CD4-positive, alpha-beta memory T cell (primary cell): ENCODE results near the gene SPACA9. TPM values are rescaled to one million over a fixed set of nuclear protein-coding genes. Genes with fewer than 3 reads are reported as not detected.
A peak's percentile ranks its signal among the peaks of the same experiment; 100 is the strongest.

ENCODE experiments used
- CTCF ChIA-PET: fragments of 350-600 bp; sonication (Branson Sonifier 250); formaldehyde crosslinking; loops from one replicate; lab custom pipeline; 2021; ENCODE audit warnings: inconsistent platforms; ENCODE audit not compliant: partially characterized antibody; lab: Charles Lee
- POLR2A ChIA-PET: fragments of 350-600 bp; sonication (Branson Sonifier 250); formaldehyde crosslinking; loops from one replicate; lab custom pipeline; 2021; ENCODE audit not compliant: partially characterized antibody; lab: Charles Lee
- DNase-seq, 5 donors: peaks; one replicate each; pipeline versions ENCODE4 v3.0.0 to v3.0.0-alpha.2; 2020 to 2022; ENCODE audit warnings: mixed read lengths in 1 of 5
- H3K27ac ChIP-seq: one replicate; pipeline ENCODE4 v1.7.0; 2013; ENCODE audit warnings: low read depth, low read length
- H3K27me3 ChIP-seq: 2 replicates; pipeline ENCODE4 v1.7.0; 2013; ENCODE audit warnings: mild to moderate bottlenecking, low read length, moderate library complexity; ENCODE audit not compliant: insufficient read depth
- H3K36me3 ChIP-seq: 2 replicates; pipeline ENCODE4 v1.7.0; 2013; ENCODE audit warnings: mild to moderate bottlenecking, low read length, moderate library complexity; ENCODE audit not compliant: insufficient read depth
- H3K4me1 ChIP-seq: 2 replicates; pipeline ENCODE4 v1.7.0; 2013; ENCODE audit warnings: mild to moderate bottlenecking, low read length, moderate library complexity; ENCODE audit not compliant: insufficient read depth
- H3K4me3 ChIP-seq, 2 donors: one replicate each; pipeline ENCODE4 v1.7.0; 2013; ENCODE audit warnings: low read length in 2 of 2, mild to moderate bottlenecking in 1 of 2
- H3K9me3 ChIP-seq, 2 donors: one replicate each; pipeline ENCODE4 v1.7.0; 2013; ENCODE audit warnings: low read length in 2 of 2, control low read depth in 1 of 2; ENCODE audit not compliant: control insufficient read depth in 1 of 2
- H3K27ac Mint-ChIP-seq, 7 donors: one replicate each; pipeline ENCODE4 v1.8.0; 2020 to 2021; ENCODE audit warnings: mixed read lengths in 7 of 7, mild to moderate bottlenecking in 6 of 7, inconsistent platforms in 3 of 7, moderate library complexity in 3 of 7
- H3K27me3 Mint-ChIP-seq, 2 donors: one replicate each; pipeline ENCODE4 v1.8.0; 2020 to 2021; ENCODE audit warnings: mixed read lengths in 2 of 2
- H3K36me3 Mint-ChIP-seq, 2 donors: one replicate each; pipeline ENCODE4 v1.8.0; 2020 to 2021; ENCODE audit warnings: mixed read lengths in 2 of 2, inconsistent platforms in 1 of 2, mild to moderate bottlenecking in 1 of 2
- H3K4me1 Mint-ChIP-seq, 4 donors: one replicate each; pipeline ENCODE4 v1.8.0; 2020 to 2021; ENCODE audit warnings: mixed read lengths in 4 of 4, mild to moderate bottlenecking in 1 of 4
- H3K4me3 Mint-ChIP-seq, 8 donors: one replicate each; pipeline ENCODE4 v1.8.0; 2020 to 2021; ENCODE audit warnings: mixed read lengths in 8 of 8, mild to moderate bottlenecking in 7 of 8, moderate library complexity in 6 of 8, inconsistent platforms in 3 of 8
- H3K9me3 Mint-ChIP-seq, 8 donors: one replicate each; pipeline ENCODE4 v1.8.0; 2020 to 2021; ENCODE audit warnings: mixed read lengths in 8 of 8, mild to moderate bottlenecking in 5 of 8, inconsistent platforms in 3 of 8, moderate library complexity in 1 of 8
- intact Hi-C: fragments of 100-400 bp; cut with micrococcal nuclease; formaldehyde crosslinking; loops from one replicate; pipeline ENCODE4 v1.15.1; 2023
- polyA plus RNA-seq, 2 donors: library from polyadenylated mRNA; unstranded; fragments of 300-500 nt; fragmentation: Illumina TruSeq; gene quantifications; one replicate each; pipeline ENCODE4 v1.2.3, GENCODE V29; 2021
- total RNA-seq, 2 experiments: library from RNA; stranded (reverse); gene quantifications; one replicate each; pipeline ENCODE4 v1.2.3, GENCODE V29; 2021

SPACA9 gene
- total and polyA plus RNA-seq, 4 experiments from 2014 or later: 1.5 to 2.2 (median 1.8) TPM

DNA sequence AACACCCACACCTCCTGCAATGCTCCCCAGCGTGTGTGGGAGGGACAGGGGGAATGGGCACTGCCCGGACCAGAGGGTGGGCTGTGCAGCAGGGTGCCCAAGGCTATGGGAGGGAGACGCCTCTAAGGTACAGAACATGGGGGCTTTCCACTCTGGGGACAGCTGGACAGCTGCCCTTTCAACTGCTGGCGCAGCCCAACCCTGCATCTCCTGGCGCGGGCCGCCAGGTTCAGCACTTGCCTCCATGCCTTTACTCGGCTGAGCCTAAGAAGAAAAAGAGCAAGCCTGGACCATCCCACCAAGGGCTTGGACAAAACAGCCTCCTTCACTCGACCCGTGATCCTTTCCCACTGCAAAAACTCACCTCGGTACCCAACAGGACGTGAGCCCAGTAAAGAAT is 15.6 kb upstream of the SPACA9 start:
- peak overlapping the region in 1 of 7 donors; percentile 51 for H3K27ac Mint-ChIP-seq
- H3K27me3 Mint-ChIP-seq: peaks cover 5 to 11% of the 10 kb centered on the region in 2 donors
- CTCF ChIA-PET: no interaction called here

DNA sequence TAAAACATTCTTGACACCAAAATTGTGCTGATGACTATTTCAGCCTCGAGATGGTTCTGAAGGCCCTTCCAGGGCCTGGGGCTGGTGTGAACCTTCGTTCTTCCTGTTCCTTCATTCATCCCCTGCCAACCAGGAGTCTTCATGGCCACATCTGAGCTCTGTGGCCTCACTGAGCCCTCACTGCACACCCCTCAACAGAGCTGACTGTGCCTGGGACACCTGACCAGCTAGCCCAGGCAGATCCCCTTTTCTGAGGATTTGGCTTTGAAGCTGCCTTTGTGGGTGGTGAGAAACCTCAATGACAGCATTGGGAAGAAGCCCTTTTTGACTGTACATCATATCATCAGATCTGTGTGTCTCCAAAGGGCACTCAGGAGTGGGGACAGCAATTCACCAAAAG is 14.4 kb upstream of the SPACA9 start:
- DNase-seq: no peak
- H3K27me3 ChIP-seq: no peaks in the 10 kb centered on the region
- Mint-ChIP-seq H3K27ac (no peak overlapping the region), H3K27me3 (peaks cover 3 to 5% of the 10 kb centered on the region in 2 donors), H3K9me3 (no peaks in the 10 kb centered on the region), H3K4me1 (no peaks in the 10 kb centered on the region), H3K4me3 (no peak overlapping the region), H3K36me3 (no peaks in the 10 kb centered on the region)
- no peaks in the 10 kb centered on the region for H3K9me3 ChIP-seq
- CTCF ChIA-PET: no interaction called here
- H3K27ac ChIP-seq: no peak overlapping the region
- intact Hi-C loops: no loop called here
- no peaks in the 10 kb centered on the region for H3K4me1 ChIP-seq
- H3K36me3 ChIP-seq: no peaks in the 10 kb centered on the region
- POLR2A ChIA-PET: no interaction called here
- H3K4me3 ChIP-seq: no peak overlapping the region

More for the DNA sequence above, 15.6 kb upstream of the SPACA9 start:
- no peaks in the 10 kb centered on the region for H3K4me1 ChIP-seq
- H3K4me3 Mint-ChIP-seq: no peak overlapping the region
- intact Hi-C loops: no loop called here
- no peak overlapping the region for H3K4me3 ChIP-seq
- H3K36me3 Mint-ChIP-seq: no peaks in the 10 kb centered on the region
- H3K27me3 ChIP-seq: no peaks in the 10 kb centered on the region
- DNase-seq: no peak
- H3K9me3 ChIP-seq: no peaks in the 10 kb centered on the region
- H3K9me3 Mint-ChIP-seq: no peaks in the 10 kb centered on the region
- POLR2A ChIA-PET: no interaction called here
- no peaks in the 10 kb centered on the region for H3K4me1 Mint-ChIP-seq
- H3K36me3 ChIP-seq: no peaks in the 10 kb centered on the region
- no peak overlapping the region for H3K27ac ChIP-seq

DNA sequence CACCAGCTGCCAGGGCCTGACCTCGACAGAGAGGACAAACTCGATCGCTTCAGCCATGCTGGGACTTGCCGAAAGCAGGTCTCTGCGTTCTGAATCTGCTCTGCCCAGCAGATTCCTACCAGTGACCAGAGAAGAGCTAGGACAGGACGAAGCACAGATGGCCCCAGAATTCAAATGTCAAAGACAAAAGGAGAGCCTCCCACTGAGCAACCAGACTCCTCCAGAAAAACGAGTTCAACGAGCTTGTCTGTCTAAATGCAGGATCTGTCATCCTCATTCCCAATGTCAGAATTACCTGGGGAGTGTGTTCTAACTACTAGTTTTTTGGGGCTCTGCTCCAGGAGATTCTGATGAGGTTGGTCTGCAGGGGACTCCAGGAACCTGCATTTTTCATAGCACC is 14.0 kb upstream of the SPACA9 start:
- Mint-ChIP-seq H3K9me3 (no peaks in the 10 kb centered on the region), H3K4me1 (no peaks in the 10 kb centered on the region), H3K27me3 (peaks cover 3 to 5% of the 10 kb centered on the region in 2 donors), H3K27ac (no peak overlapping the region), H3K36me3 (no peaks in the 10 kb centered on the region), H3K4me3 (no peak overlapping the region)
- Histone ChIP-seq H3K27me3 (no peaks in the 10 kb centered on the region), H3K9me3 (no peaks in the 10 kb centered on the region), H3K4me1 (no peaks in the 10 kb centered on the region), H3K27ac (no peak overlapping the region), H3K36me3 (no peaks in the 10 kb centered on the region), H3K4me3 (no peak overlapping the region)
- no peak for DNase-seq
- ChIA-PET POLR2A (no interaction called here), CTCF (no interaction called here)
- intact Hi-C loops: no loop called here

DNA sequence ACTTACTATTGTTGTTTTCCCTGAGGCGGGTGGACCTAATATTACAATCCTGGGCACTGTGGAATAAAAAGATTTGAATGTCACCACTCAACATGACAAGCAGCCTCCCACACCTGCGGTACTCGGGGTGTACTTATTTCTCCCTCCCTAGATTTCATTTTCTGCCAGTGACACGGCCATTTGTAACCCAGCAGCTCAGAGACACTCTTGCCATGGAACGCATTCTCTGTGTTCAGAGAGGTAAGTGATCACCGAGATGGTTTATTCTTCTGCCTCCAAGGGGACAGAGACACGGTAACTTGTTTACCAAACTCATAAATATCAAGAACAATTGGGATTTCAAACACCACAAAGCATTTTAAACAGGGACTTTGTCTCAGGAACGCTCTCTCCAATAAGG is 11.8 kb upstream of the SPACA9 start:
- Mint-ChIP-seq H3K4me3 (no peak overlapping the region), H3K36me3 (no peaks in the 10 kb centered on the region), H3K27ac (no peak overlapping the region), H3K27me3 (peaks cover 0 to 5% of the 10 kb centered on the region in 2 donors), H3K4me1 (no peaks in the 10 kb centered on the region), H3K9me3 (no peaks in the 10 kb centered on the region)
- Histone ChIP-seq H3K27me3 (no peaks in the 10 kb centered on the region), H3K4me1 (no peaks in the 10 kb centered on the region), H3K9me3 (no peaks in the 10 kb centered on the region), H3K27ac (no peak overlapping the region), H3K36me3 (no peaks in the 10 kb centered on the region), H3K4me3 (no peak overlapping the region)
- ChIA-PET CTCF (no interaction called here), POLR2A (no interaction called here)
- intact Hi-C loops: no loop called here
- no peak for DNase-seq

DNA sequence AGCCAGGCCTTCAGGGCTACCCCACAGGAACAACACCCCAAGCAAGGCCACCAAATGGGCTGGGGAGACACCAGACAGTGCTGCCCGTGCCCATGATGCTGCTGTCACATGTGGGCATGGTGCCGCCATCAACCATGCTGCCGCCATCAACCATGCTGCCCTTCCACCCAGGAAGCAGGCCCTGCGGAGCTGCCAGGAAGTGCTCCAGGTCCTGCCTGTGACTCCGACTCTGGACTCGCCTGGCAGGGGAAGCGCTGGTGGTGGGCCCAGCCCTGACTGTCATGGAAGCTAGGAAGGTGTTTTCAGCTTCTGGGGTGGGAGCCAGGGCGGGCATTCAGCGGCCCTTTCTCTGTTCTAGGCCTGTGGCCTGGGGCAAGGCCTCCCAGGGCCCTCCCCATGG is 9.4 kb upstream of the SPACA9 start:
- H3K27ac Mint-ChIP-seq: no peak overlapping the region
- CTCF ChIA-PET: no interaction called here
- Histone ChIP-seq H3K27ac (no peak overlapping the region), H3K27me3 (no peaks in the 10 kb centered on the region), H3K4me1 (no peaks in the 10 kb centered on the region), H3K9me3 (no peaks in the 10 kb centered on the region), H3K36me3 (no peaks in the 10 kb centered on the region), H3K4me3 (no peak overlapping the region)
- H3K4me1 Mint-ChIP-seq: peaks cover 3 to 6% (median 4%) of the 10 kb centered on the region in 4 donors
- H3K9me3 Mint-ChIP-seq: no peaks in the 10 kb centered on the region
- POLR2A ChIA-PET: no interaction called here
- intact Hi-C loops: no loop called here
- no peak overlapping the region for H3K4me3 Mint-ChIP-seq
- no peaks in the 10 kb centered on the region for H3K36me3 Mint-ChIP-seq
- H3K27me3 Mint-ChIP-seq: peaks cover 0 to 1% of the 10 kb centered on the region in 2 donors
- DNase-seq: no peak

DNA sequence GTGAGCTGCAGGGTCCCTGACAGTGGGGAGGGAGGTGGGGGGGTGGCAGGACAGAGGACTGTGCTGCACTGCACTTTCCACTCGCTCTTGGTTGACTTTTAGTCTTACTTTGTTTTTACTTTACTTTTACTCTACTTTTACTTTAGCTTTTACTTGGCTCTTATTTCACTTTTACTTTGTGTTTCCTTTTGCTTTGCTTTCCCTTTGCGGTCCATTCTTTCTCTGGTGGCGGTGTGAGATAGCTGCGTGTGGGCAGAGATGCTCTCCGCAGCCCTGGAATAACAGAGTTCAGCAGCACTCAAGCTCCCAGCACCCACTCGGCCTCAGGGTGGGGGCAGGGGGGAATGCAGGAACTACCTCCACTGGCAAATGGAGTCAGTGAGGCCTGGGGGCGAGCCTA is 5.3 kb upstream of the SPACA9 start:
- ChIA-PET CTCF (interaction anchor here (0.9 kb wide), 1 partner anchor 28 kb away, joined by 3 read pairs; no protein-coding TSS in a partner anchor), POLR2A (no interaction called here)
- no peaks in the 10 kb centered on the region for H3K9me3 ChIP-seq
- no peaks in the 10 kb centered on the region for H3K27me3 ChIP-seq
- H3K27ac Mint-ChIP-seq: peak overlapping the region in 6 of 7 donors; percentile 22 to 92 (median 54)
- no peak overlapping the region for H3K4me3 ChIP-seq
- H3K9me3 Mint-ChIP-seq: no peaks in the 10 kb centered on the region
- DNase-seq: no peak
- no peak overlapping the region for H3K27ac ChIP-seq
- peaks cover 4 to 13% (median 5%) of the 10 kb centered on the region in 4 donors for H3K4me1 Mint-ChIP-seq
- H3K27me3 Mint-ChIP-seq: peaks cover 0 to 1% of the 10 kb centered on the region in 2 donors
- intact Hi-C loops: no loop called here
- no peaks in the 10 kb centered on the region for H3K36me3 ChIP-seq
- no peaks in the 10 kb centered on the region for H3K36me3 Mint-ChIP-seq
- peaks cover 6% of the 10 kb centered on the region for H3K4me1 ChIP-seq
- H3K4me3 Mint-ChIP-seq: peak overlapping the region in 7 of 8 donors; percentile 1 to 72 (median 58)

DNA sequence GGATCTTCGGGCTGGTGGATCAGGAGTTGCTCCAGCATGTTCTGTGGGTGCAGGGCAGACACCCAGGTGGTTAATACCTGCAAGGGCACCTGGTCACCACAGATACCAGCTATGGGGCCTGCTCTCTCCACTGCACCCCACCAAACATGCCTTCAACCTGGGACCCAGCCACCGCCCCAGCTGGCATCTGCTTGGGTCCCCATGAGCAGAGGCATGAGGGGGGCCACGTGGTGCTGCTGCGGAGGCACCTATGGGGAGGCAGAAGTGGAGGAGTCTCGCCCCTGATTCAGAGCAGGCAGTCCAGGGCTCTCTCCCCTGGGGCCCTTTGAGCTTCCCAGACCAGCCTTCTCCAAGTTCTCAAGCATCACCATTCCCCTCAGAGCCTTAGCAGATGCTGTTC is 3.5 kb upstream of the SPACA9 start:
- Mint-ChIP-seq H3K27me3 (peaks cover 0 to 1% of the 10 kb centered on the region in 2 donors), H3K4me3 (peak overlapping the region in 1 of 8 donors; percentile 80), H3K27ac (no peak overlapping the region), H3K4me1 (peaks cover 8 to 17% (median 11%) of the 10 kb centered on the region in 4 donors), H3K36me3 (peaks cover 0 to 3% of the 10 kb centered on the region in 2 donors), H3K9me3 (no peaks in the 10 kb centered on the region)
- CTCF ChIA-PET: no interaction called here
- intact Hi-C loops: no loop called here
- H3K27ac ChIP-seq: no peak overlapping the region
- H3K4me3 ChIP-seq: no peak overlapping the region
- no peaks in the 10 kb centered on the region for H3K27me3 ChIP-seq
- H3K36me3 ChIP-seq: no peaks in the 10 kb centered on the region
- no peak for DNase-seq
- POLR2A ChIA-PET: no interaction called here
- no peaks in the 10 kb centered on the region for H3K9me3 ChIP-seq
- H3K4me1 ChIP-seq: peaks cover 12% of the 10 kb centered on the region
